ENCODE results near the gene CCDC102A.

- TF ChIP-seq SNRNP70 (optimal IDR thresholded peaks at IDR 0.05; ENCODE audit: low read depth, low read length) (no peak), POLR2AphosphoS5 (IDR thresholded peaks at IDR 0.05; ENCODE audit: control insufficient read depth, insufficient read depth, low read depth, low read length) (no peak), TCF7L2 (IDR thresholded peaks at IDR 0.05; ENCODE audit: low read depth, low read length) (no peak), CBX8 (IDR thresholded peaks at IDR 0.05; ENCODE audit: borderline replicate concordance, extremely low read depth, low read depth, low read length, poor library complexity, severe bottlenecking) (no peak), RREB1 (CRISPR knock-in tag; IDR thresholded peaks at IDR 0.05) (no peak), GABPB2 (CRISPR knock-in tag; conservative IDR thresholded peaks at IDR 0.05) (no peak), BRCA1 (IDR thresholded peaks at IDR 0.05) (no peak), BRCA1 (CRISPR knock-in tag; IDR thresholded peaks at IDR 0.05) (no peak), CTCF (IDR thresholded peaks at IDR 0.05 in 2 of 3, conservative IDR thresholded peaks at IDR 0.05 in 1 of 3; ENCODE audit: insufficient read depth in 2 of 3, low read depth in 1 of 3, low read length in 3 of 3) (peak in 1 of 3 experiments; percentile 32; a peak in 2 of 6 replicates), CEBPB (tag; IDR thresholded peaks at IDR 0.05) (no peak), JUNB (CRISPR knock-in tag; conservative IDR thresholded peaks at IDR 0.05) (no peak), RBM14 (IDR thresholded peaks at IDR 0.05; ENCODE audit: borderline replicate concordance, insufficient read depth, low read depth, low read length) (no peak), ATF1 (CRISPR knock-in tag; IDR thresholded peaks at IDR 0.05) (no peak), ATF1 (tag; IDR thresholded peaks at IDR 0.05) (no peak)
Measured at GRCh38 chr16:57535680-57536305, 578 bp downstream of the CCDC102A start.

All from K562 (cell line).